ENCODE results near the gene TATDN2.

GRCh38 chr3:10213156-10213792 is 35.0 kb upstream of the TATDN2 start:
- TF ChIP-seq CTCF (conservative IDR thresholded peaks at IDR 0.05; ENCODE audit: low read length) (no peak), EZH2phosphoT487 (IDR thresholded peaks at IDR 0.05; ENCODE audit: borderline replicate concordance) (no peak)

Measured in Loucy (cell line).